Left cardiac atrium (tissue), 4 donors: ENCODE results near the gene TACR2. TPM values are rescaled to one million over a fixed set of nuclear protein-coding genes. Genes with fewer than 3 reads are reported as not detected.
A peak's percentile ranks its signal among the peaks of the same experiment; 100 is the strongest.

Source experiments
- ATAC-seq, 2 donors: fragments of 200-7000 bp; cut with Tn5 transposase; one replicate each; pipeline ENCODE4 v1.9.1; 2020; ENCODE audit warnings: mild to moderate bottlenecking in 2 of 2, moderate library complexity in 2 of 2
- DNase-seq: peaks from one replicate; pipeline ENCODE4 v3.0.0-alpha.2; 2020
- intact Hi-C, 2 donors: fragments of 100-400 bp; cut with DNase I; formaldehyde crosslinking; loops; one replicate each; pipeline versions ENCODE4 v1.14.1 to v1.15.1; 2022 to 2023
- long read RNA-seq: library from polyadenylated mRNA; unstranded; transcript quantifications from one replicate; pipeline ENCODE4 v2.0.0, GENCODE V29; 2021
- total RNA-seq, 2 donors: library from RNA; stranded (reverse); fragmentation: NEBNext Ultra II Directional; extraction: Animal tissue kit (Norgen Biotek cat#: 25700); gene quantifications; one replicate each; pipeline ENCODE4 v1.2.1, GENCODE V29; 2021
- donor health status: DM: no; HTN: yes; CAD: no.
- donor health status: DM: no; HTN: yes; CAD: no; lungs with severe emphysema.
- donor health status: DM: yes; HTN: yes; CAD: no.
- donor health status: Dilated cardiomyopathy.

Gene TACR2
- total RNA-seq, result under 1 TPM; 0.24 to 0.31 TPM
- long read RNA-seq, partial matches to known transcripts, result 0 of 6 reads
- long read RNA-seq, other reads (novel, unspliced or antisense), result 6 of 6 reads

GRCh38 chr10:69416695-69417094 is at the start of gene TACR2:
TACR2 (minus strand) TSS chr10:69416918; CDS start chr10:69416323, 595 bp downstream.
- intact Hi-C loops, result no loop called here
- DNase-seq (no peak), ATAC-seq (peak in 1 of 2 donors; percentile 28)

DNA sequence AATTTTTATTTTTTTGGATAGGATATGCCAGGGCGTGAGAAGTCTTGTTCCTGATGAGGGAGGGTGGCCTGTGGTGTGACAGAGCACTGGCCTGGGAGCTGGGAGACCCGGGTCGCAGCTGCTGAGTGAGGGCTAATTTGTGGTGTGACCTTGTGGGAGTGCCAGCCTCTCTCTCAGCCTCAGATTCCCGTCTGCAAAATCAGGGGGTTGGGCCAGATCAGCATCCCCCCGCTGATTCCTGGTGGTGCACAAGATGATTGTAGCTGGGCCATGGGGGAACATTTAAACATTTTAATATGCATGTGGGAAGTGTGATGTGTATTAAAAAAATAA is 49.4 kb upstream of the TACR2 start:
- ATAC-seq, result no peak
- no peak for DNase-seq
- intact Hi-C loops, result no loop called here

GRCh38 chr10:69465457-69466157 is 48.9 kb upstream of the TACR2 start:
- intact Hi-C loops, result no loop called here
- DNase-seq (no peak), ATAC-seq (no peak)

GRCh38 chr10:69464801-69465401 is 48.2 kb upstream of the TACR2 start:
- intact Hi-C loops, result no loop called here
- peak; percentile 3 to 65 for ATAC-seq
- no peak for DNase-seq

DNA sequence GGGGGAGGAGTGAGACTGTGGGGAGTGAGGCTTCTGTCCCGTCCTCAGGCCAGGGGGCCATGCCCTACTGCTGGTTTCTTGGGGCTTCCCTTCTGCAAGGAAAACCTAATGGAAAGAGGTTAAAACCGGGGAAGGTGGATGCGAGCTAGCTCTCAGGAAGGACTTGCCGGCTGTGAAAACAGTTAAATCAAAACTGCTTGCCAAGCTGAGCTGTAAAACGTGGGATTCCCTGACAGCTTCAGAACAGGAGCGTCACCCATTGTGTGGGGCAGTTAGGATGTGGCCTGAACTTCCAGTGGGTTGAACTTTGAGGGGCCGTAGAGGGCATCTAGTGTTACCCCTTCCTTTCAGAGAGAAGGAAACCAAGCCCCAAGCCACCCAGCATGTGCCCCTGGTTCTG is 47.7 kb upstream of the TACR2 start:
- no peak for DNase-seq
- ATAC-seq, result no peak
- intact Hi-C loops, result no loop called here

- no peak for ATAC-seq
- intact Hi-C loops, result loop anchor here in 1 of 2 donors (1.0 kb wide), 1 partner anchor 32 kb away; no protein-coding TSS in a partner anchor
- DNase-seq, result no peak
Measured at GRCh38 chr10:69463886-69464285, 47.2 kb upstream of the TACR2 start.

DNA sequence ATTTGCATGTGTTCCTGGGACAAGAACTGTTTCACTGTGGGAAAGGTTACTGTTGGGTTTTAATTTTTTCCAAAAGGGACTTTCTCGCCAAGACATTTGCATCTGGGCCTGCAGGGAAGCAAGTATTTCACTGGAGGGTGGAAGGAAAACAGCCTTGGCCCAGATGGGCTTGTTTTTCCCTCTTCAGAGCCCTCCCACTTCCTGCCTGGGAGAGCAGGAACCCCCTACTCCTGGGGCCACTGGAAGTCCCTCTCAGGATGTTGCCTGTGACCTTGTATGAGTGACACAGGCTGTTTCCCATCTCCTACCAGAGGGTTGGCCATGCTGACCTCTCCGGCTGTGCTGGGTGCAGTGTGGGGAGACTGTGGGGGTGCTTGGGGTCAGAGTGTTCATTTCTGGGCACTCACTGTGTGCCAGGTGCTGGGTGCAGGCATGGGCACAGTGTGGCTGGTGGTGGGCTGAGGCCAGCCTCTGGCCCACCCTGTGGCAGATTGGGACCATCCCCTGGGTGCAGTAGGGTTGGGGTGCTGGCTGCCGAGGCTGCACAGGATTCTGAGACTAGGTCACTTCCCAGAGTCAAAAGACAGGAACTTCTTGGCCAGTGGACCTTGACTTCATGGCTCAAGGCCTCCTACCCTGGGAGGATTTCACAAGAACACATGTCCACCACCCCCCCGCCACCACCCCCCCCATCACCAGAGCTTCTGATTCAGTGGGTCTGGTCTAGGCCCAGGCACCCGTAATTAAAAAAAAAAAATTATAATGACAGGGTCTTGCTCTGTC is 44.7 kb upstream of the TACR2 start:
- no peak for DNase-seq

GRCh38 chr10:69460576-69461242 is 44.0 kb upstream of the TACR2 start:
- intact Hi-C loops, result no loop called here
- ATAC-seq, result no peak
- no peak for DNase-seq

More for the DNA sequence above, 44.7 kb upstream of the TACR2 start:
- ATAC-seq, result peak; percentile 26 to 50
- intact Hi-C loops, result no loop called here

DNA sequence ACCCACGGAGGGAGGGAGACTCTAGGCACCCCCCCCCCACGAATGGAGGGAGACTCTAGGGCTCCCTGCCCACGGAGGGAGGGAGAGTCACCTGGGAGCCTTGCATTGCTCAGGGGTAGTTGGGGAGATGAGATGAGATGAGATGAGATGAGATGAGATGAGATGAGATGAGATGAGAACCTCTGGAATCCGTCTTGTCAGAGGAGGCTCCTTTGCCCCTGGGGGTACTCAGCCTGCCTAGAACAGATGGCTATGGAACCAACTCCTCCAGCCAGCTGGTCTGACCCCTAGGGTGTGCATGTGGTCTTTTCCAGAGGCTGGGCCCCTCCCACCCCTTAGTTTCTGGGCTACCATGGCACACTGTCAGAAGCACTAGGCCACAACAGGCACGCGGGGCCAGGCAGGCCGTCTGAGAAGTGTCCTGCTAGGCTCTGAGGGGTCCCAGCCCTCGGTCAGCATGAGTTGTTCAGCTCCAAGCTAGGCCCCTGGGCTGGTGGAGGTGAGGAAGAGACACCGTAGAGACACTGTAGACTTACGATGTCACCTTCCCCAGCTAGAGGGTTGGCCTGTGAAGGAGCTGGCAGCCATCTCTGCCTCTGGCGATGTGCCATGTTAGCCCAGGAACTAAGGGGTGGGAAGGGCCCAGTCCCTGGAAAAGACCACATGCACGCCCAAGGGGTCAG is 43.3 kb upstream of the TACR2 start:
- ATAC-seq, result no peak
- no peak for DNase-seq
- intact Hi-C loops, result no loop called here

DNA sequence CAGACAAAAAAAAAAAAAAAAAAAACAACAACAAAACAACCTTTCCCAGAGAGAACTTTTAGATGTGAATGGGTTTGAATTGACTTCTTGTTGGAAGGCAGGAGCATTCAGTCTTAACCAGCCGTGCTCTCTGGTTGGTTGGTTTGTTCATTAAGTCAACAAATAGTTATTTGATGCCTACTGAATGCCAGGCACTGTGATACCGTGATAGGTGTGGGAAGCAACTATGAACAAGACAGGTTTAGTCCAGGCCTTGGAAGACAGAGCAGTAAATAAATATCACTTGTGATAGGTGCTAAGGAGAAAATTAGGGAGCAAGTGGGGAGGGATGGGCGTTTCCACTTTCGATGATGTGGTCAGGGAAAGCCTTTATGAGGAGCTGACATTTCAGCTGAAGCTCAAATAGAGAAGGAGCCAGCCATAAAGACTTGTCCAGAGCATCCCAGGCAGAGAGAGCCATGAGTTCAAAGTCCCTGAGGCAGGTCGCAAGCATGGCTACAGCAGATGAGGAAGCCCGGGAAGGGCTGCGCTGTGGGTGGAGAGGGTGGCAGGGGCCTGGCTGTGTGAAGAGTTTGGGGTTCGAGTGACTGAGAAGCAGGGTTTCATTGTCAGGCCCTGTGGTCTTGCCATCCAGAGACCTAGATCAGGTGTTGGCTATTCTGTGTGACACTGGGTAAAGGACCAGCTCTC is 42.5 kb upstream of the TACR2 start:
- no peak for ATAC-seq
- intact Hi-C loops, result no loop called here
- DNase-seq, result no peak

DNA sequence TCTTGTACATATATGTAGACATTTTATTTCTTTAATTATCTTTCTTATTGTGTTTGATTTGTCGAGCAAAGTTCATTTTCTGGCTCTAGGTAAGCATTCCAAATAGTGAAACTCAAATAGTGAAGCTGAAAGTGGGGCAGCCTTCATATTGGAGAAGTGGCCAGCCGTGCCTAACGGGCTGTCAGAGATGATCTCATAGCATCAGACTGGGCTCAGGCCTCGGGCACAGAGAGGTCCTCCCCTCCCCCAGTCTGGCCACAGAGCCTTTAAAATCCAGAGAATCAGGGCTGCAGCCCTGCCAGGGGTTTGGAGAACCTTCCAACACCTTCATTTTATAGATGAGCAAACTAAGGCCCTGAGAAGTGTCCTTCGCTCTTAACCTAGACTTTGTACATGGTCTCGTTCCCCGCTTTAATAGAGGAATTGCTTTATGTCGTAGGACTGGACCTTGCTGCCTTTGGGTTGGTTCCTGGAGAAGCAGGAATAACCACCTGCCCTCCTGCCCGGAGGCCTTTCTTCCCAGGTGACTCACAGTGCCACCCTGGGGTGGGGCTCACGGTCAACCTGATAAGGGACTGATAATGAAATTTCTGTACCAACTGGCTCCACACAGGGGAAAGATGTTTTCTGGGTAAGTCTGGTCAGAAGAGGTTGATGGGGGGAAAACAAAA is 41.8 kb upstream of the TACR2 start:
- no peak for DNase-seq

GRCh38 chr10:69457771-69458237 is 41.1 kb upstream of the TACR2 start:
- intact Hi-C loops, result no loop called here
- ATAC-seq, result no peak
- no peak for DNase-seq

More for the DNA sequence above, 41.8 kb upstream of the TACR2 start:
- intact Hi-C loops, result no loop called here
- ATAC-seq, result peak in 1 of 2 donors; percentile 65

- no peak for DNase-seq
- no peak for ATAC-seq
- intact Hi-C loops, result no loop called here
Measured at GRCh38 chr10:69456880-69457693, 40.4 kb upstream of the TACR2 start.

GRCh38 chr10:69455006-69455763 is 38.5 kb upstream of the TACR2 start:
- DNase-seq, result no peak
- intact Hi-C loops, result no loop called here
- no peak for ATAC-seq

- DNase-seq (no peak), ATAC-seq (no peak)
- intact Hi-C loops, result no loop called here
Measured at GRCh38 chr10:69453795-69454194, 37.1 kb upstream of the TACR2 start.

- ATAC-seq (no peak), DNase-seq (no peak)
- intact Hi-C loops, result no loop called here
Measured at GRCh38 chr10:69452676-69453415, 36.1 kb upstream of the TACR2 start.
